ENCODE data around the gene MYO1A.

- TF ChIP-seq, protein P1, sequence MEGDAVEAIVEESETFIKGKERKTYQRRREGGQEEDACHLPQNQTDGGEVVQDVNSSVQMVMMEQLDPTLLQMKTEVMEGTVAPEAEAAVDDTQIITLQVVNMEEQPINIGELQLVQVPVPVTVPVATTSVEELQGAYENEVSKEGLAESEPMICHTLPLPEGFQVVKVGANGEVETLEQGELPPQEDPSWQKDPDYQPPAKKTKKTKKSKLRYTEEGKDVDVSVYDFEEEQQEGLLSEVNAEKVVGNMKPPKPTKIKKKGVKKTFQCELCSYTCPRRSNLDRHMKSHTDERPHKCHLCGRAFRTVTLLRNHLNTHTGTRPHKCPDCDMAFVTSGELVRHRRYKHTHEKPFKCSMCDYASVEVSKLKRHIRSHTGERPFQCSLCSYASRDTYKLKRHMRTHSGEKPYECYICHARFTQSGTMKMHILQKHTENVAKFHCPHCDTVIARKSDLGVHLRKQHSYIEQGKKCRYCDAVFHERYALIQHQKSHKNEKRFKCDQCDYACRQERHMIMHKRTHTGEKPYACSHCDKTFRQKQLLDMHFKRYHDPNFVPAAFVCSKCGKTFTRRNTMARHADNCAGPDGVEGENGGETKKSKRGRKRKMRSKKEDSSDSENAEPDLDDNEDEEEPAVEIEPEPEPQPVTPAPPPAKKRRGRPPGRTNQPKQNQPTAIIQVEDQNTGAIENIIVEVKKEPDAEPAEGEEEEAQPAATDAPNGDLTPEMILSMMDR (conservative IDR thresholded peaks at IDR 0.05; ENCODE audit: low read depth, low read length) = no peak
- no peak for TF ChIP-seq EZH2 (IDR thresholded peaks at IDR 0.05; ENCODE audit: borderline replicate concordance, low read depth, low read length, poor library complexity, severe bottlenecking)
These were observed 36.1 kb upstream of the MYO1A start for GRCh38 chr12:57085999-57086492.
